ENCODE results near the gene RNF224. TPM values are rescaled to one million over a fixed set of nuclear protein-coding genes. Genes with fewer than 3 reads are reported as not detected.

RNF224 gene
- total RNA-seq, 4 donors from 2014 or later, result 0.19 TPM; not detected in 3

DNA sequence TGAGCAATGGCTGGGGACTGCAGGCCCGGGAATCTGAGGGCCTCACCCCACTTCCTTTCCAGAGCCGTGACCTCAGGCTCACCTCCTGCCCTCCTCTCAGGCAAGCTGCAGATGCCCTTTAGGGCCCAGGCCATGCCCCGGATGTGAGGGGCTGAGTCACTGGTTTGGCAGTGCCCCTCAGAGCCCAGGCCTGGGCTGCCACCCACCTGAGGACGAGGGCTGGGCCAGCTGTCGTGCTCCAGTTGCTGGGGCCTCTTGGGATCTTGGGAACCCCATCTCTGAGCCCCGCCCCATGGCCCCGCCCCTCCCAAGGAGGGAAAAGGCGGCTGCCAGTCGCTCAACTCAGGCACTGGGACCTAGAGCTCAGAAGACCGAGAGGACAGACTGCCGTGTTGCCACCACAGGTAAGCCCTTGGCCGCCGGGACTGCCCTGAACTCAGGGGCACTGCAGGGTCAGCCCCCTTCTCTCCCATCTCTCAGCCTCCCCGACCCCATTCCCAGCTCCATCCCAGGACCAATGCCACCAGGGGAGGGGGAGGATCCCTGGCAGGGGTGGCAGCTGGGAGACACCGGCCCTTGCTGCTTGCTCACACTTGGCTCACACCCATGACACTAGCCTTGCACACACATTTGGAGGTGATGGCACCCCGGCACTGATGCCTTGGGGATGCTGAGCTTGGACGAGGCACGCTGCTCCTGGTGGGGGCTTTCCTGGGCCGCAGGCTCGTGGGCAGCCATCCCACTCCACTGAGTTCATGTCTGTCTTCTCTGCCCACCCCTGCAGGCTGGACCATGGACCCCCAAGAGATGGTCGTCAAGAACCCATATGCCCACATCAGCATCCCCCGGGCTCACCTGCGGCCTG, 2.2 kb upstream of the RNF224 start, which contains the start of gene CYSRT1:
CYSRT1 (plus strand) TSS at position 345 of the 865 bp plus-strand sequence; CDS start at position 793, 448 bp downstream.
- ATAC-seq (ENCODE audit: low FRiP score), result no peak
- no peak for DNase-seq (ENCODE audit: low spot score)

DNA sequence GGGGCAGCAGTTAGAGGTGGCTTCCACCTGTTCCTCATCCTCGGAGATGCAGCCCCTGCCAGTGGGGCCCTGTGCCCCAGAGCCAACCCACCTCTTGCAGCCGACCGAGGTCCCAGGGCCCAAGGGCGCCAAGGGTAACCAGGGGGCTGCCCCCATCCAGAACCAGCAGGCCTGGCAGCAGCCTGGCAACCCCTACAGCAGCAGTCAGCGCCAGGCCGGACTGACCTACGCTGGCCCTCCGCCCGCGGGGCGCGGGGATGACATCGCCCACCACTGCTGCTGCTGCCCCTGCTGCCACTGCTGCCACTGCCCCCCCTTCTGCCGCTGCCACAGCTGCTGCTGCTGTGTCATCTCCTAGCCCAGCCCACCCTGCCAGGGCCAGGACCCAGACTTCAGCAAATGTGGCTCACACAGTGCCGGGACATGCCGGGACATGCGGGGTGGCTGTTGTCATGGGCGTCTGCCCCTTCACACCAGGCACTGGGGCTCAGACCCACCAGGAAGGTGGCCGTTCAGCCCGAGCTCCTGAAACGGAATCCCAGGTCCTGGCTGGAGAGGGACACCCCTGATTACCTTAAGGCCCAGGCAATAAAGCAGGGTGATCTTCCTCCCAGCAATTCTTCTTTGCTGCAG, 1.5 kb upstream of the RNF224 start:
- ATAC-seq (ENCODE audit: low FRiP score), result no peak
- TF ChIP-seq, protein P1, sequence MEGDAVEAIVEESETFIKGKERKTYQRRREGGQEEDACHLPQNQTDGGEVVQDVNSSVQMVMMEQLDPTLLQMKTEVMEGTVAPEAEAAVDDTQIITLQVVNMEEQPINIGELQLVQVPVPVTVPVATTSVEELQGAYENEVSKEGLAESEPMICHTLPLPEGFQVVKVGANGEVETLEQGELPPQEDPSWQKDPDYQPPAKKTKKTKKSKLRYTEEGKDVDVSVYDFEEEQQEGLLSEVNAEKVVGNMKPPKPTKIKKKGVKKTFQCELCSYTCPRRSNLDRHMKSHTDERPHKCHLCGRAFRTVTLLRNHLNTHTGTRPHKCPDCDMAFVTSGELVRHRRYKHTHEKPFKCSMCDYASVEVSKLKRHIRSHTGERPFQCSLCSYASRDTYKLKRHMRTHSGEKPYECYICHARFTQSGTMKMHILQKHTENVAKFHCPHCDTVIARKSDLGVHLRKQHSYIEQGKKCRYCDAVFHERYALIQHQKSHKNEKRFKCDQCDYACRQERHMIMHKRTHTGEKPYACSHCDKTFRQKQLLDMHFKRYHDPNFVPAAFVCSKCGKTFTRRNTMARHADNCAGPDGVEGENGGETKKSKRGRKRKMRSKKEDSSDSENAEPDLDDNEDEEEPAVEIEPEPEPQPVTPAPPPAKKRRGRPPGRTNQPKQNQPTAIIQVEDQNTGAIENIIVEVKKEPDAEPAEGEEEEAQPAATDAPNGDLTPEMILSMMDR (IDR thresholded peaks at IDR 0.05), result no peak
- DNase-seq (ENCODE audit: low spot score), result no peak

More for the DNA sequence above, 2.2 kb upstream of the RNF224 start, which contains the start of gene CYSRT1:
- TF ChIP-seq, protein P1 (IDR thresholded peaks at IDR 0.05), result no peak

DNA sequence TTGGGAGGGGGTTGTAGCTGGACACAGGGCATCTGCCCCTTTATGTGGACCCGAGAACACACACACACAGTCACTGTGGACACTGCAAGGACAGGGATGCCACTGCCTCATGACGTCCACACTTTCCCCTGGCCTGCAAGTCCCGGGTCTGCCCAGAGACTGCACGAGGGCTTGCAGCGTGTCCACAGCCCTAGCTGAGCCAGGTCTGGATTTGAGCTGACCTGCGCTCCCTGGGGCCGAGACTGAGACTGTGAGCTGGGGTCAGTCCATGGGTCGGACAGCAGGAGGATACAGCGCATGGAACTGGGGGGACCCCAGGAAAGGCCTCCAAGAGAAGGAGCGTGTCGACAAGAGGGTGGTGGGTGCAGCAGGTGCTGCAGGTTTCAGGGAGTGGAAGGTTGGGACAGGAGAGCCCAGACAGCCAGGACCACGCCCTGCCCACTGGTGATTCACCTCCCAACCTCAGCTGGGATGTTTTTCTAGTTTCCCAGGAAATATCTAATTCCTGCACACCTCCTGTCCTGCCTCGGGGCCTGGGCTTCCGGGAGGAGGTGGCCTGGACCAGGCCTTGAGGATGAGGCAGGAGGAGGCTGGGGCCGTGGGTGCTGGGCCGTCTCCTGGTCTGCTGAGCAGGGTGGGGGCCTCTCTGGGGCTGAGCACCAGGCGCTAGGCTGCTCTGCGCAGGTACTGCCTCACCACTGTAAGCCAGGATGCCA, 806 bp upstream of the RNF224 start:
- no peak for ATAC-seq (ENCODE audit: low FRiP score)

GRCh38 chr9:137227853-137228505, 677 bp downstream of the RNF224 start:
- DNase-seq (ENCODE audit: low spot score) (no peak), ATAC-seq (ENCODE audit: low FRiP score) (no peak)
- TF ChIP-seq, protein P1 (IDR thresholded peaks at IDR 0.05), result no peak

More for the DNA sequence above, 806 bp upstream of the RNF224 start:
- TF ChIP-seq, protein P1 (IDR thresholded peaks at IDR 0.05), result no peak
- DNase-seq (ENCODE audit: low spot score), result no peak

DNA sequence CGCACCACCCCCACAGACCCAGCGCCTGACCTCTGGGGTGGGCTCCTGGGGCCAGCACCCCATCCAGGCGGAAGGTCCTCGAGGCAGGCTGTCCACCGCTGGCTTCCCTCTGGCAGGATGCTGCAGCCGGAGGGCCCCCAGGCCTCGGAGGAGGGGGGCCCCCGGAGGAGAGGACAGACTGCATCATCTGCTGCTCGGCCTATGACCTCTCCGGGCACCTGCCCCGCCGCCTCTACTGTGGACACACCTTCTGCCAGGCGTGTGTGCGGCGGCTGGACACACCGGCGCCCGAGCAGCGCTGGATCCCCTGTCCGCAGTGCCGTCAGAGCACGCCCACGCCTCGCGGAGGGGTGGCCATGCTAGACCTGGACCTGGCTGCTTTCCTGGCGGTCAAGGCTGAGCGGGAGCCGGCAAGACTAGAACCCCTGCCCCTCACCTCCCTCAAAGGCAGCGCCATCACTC, 1.2 kb downstream of the RNF224 start:
- DNase-seq (ENCODE audit: low spot score) (no peak), ATAC-seq (ENCODE audit: low FRiP score) (no peak)
- TF ChIP-seq, protein P1 (IDR thresholded peaks at IDR 0.05), result no peak

Data from omental fat pad (tissue), 4 donors.